B cell (primary cell): ENCODE data around the gene DERA. TPM values are rescaled to one million over a fixed set of nuclear protein-coding genes. Genes with fewer than 3 reads are reported as not detected.

Source experiments
- ATAC-seq: fragments of 200-7000 bp; cut with Tn5 transposase; one replicate; pipeline ENCODE4 v1.10.0; 2021; ENCODE audit warnings: low read depth, mild to moderate bottlenecking, moderate number of reproducible peaks, moderate library complexity
- CTCF ChIA-PET: fragments of 350-600 bp; sonication (Branson Sonifier 250); formaldehyde crosslinking; loops from one replicate; lab custom pipeline; 2021; ENCODE audit warnings: antibody characterized with exemption, inconsistent platforms; lab: Charles Lee
- POLR2A ChIA-PET: fragments of 350-600 bp; sonication (Branson Sonifier 250); formaldehyde crosslinking; loops from one replicate; lab custom pipeline; 2021; ENCODE audit warnings: antibody characterized with exemption; lab: Charles Lee
- DNase-seq: peaks from one replicate; pipeline ENCODE4 v3.0.0; 2013
- H2AFZ ChIP-seq: 2 replicates; pipeline ENCODE4 v1.6.1; 2012; ENCODE audit warnings: mild to moderate bottlenecking, low read depth, low read length; ENCODE audit not compliant: insufficient read depth, poor library complexity, severe bottlenecking
- H3K27ac ChIP-seq, 2 donors: 1 replicate in 1 of 2; 2 replicates in 1 of 2; pipeline ENCODE4 v1.5.1; 2012 to 2013; ENCODE audit warnings: low read length in 2 of 2, mild to moderate bottlenecking in 2 of 2, moderate library complexity in 1 of 2
- H3K27me3 ChIP-seq, 4 experiments: fragments of 200-600 bp in 1 of 4; sonication (generic) in 1 of 4; replicated peaks in 1 of 4; 1 replicate in 2 of 4; 2 replicates in 2 of 4; pipeline versions ENCODE4 v1.6.1 to v1.7.0; 2013 to 2016; ENCODE audit warnings: low read length in 3 of 4, mild to moderate bottlenecking in 2 of 4, mixed read lengths in 1 of 4, moderate library complexity in 1 of 4; ENCODE audit not compliant: insufficient read depth in 4 of 4, control insufficient read depth in 3 of 4; ENCODE audit errors: control extremely low read depth in 1 of 4
- H3K36me3 ChIP-seq, 2 experiments: replicated peaks in 1 of 2; 1 replicate in 1 of 2; 2 replicates in 1 of 2; pipeline versions ENCODE4 v1.6.1 to v1.7.1; 2013; ENCODE audit warnings: low read length in 1 of 2; ENCODE audit not compliant: insufficient read depth in 2 of 2, control insufficient read depth in 1 of 2; ENCODE audit errors: control extremely low read depth in 1 of 2, extremely low read depth in 1 of 2
- H3K4me1 ChIP-seq, 2 donors: fragments of 200-600 bp in 1 of 2; sonication (generic) in 1 of 2; 1 replicate in 1 of 2; 2 replicates in 1 of 2; pipeline versions ENCODE4 v1.5.1 to v1.6.1; 2013 to 2017; ENCODE audit warnings: low read length in 2 of 2; ENCODE audit not compliant: control insufficient read depth in 2 of 2, insufficient read depth in 2 of 2
- H3K4me2 ChIP-seq: replicated peaks from 2 replicates; pipeline ENCODE3; 2012; ENCODE audit warnings: mild to moderate bottlenecking, low read depth, low read length; ENCODE audit not compliant: poor library complexity, severe bottlenecking
- H3K4me3 ChIP-seq, 5 experiments: fragments of 200-600 bp in 1 of 5; sonication (generic) in 1 of 5; 1 replicate in 3 of 5; 2 replicates in 2 of 5; pipeline versions ENCODE4 v1.5.1 to v1.7.0; 2011 to 2016; ENCODE audit warnings: low read length in 4 of 5, mild to moderate bottlenecking in 4 of 5, low read depth in 2 of 5, control low read depth in 1 of 5, moderate library complexity in 1 of 5; ENCODE audit not compliant: insufficient read depth in 1 of 5; ENCODE audit errors: control extremely low read depth in 1 of 5, extremely low read depth in 1 of 5
- H3K79me2 ChIP-seq: fragments of 200-600 bp; sonication (generic); one replicate; pipeline ENCODE4 v1.6.0; 2016; ENCODE audit warnings: low read length; ENCODE audit not compliant: control insufficient read depth, insufficient read depth
- H3K9ac ChIP-seq: fragments of 200-600 bp; sonication (generic); 2 replicates; pipeline ENCODE4 v1.6.1; 2017; ENCODE audit warnings: mild to moderate bottlenecking, low read length, moderate library complexity
- H3K9me3 ChIP-seq, 3 donors: one replicate each; pipeline versions ENCODE4 v1.6.1 to v1.7.1; 2013; ENCODE audit warnings: low read length in 2 of 3; ENCODE audit not compliant: control insufficient read depth in 2 of 3, insufficient read depth in 1 of 3; ENCODE audit errors: control extremely low read depth in 1 of 3
- H4K20me1 ChIP-seq: 2 replicates; pipeline ENCODE4 v1.6.0; 2012; ENCODE audit warnings: mild to moderate bottlenecking, low read length; ENCODE audit not compliant: insufficient read depth, control insufficient read depth, poor library complexity, severe bottlenecking
- H3K27ac Mint-ChIP-seq: one replicate; pipeline ENCODE4 v1.8.0; 2021; ENCODE audit warnings: mixed read lengths
- H3K27me3 Mint-ChIP-seq: one replicate; pipeline ENCODE4 v1.8.0; 2021; ENCODE audit warnings: mixed read lengths
- H3K4me1 Mint-ChIP-seq: one replicate; pipeline ENCODE4 v1.8.0; 2021; ENCODE audit warnings: mixed read lengths
- H3K4me3 Mint-ChIP-seq: one replicate; pipeline ENCODE4 v1.8.0; 2021; ENCODE audit warnings: mixed read lengths
- H3K9me3 Mint-ChIP-seq: one replicate; pipeline ENCODE4 v1.8.0; 2022; ENCODE audit warnings: mixed read lengths; ENCODE audit not compliant: insufficient read depth
- EZH2 ChIP-seq: IDR thresholded peaks from 2 replicates; pipeline ENCODE4 v1.6.1; 2012; ENCODE audit warnings: borderline replicate concordance, low read depth, mild to moderate bottlenecking, moderate library complexity, low read length; ENCODE audit not compliant: insufficient read depth, poor library complexity, severe bottlenecking
- WGBS: methylation state at CpG from one replicate; pipeline ENCODE4 v1.1.5; 2013; ENCODE audit warnings: missing lambda C conversion rate; ENCODE audit not compliant: insufficient coverage; 5-methylcytosine and 5-hydroxymethylcytosine counted together
- intact Hi-C: fragments of 100-400 bp; cut with micrococcal nuclease; formaldehyde crosslinking; loops from one replicate; pipeline ENCODE4 v1.10.0; 2022
- polyA plus RNA-seq: library from polyadenylated mRNA; depleted of rRNA; stranded (reverse); fragments of >200 nt; gene quantifications from 2 replicates; pipeline ENCODE4 v1.2.3, GENCODE V29; 2012
- total RNA-seq, 2 donors: library from RNA; stranded (reverse); fragments of 120-200 nt in 1 of 2; gene quantifications; 1 replicate in 1 of 2; 2 replicates in 1 of 2; pipeline versions ENCODE4 v1.2.3 to v1.2.4, GENCODE V29; 2013 to 2022
- TF ChIP-seq, protein P1 (sequence below): fragments of 200-600 bp; IDR thresholded peaks from one replicate; pipeline ENCODE4 v1.8.0; 2022; ENCODE audit warnings: antibody characterized with exemption, mild to moderate bottlenecking

The DERA gene
- total and polyA plus RNA-seq, 2 donors (not counting 1 experiment from before 2014, with no cell fraction given): 9.4 to 20.5 TPM

DNA sequence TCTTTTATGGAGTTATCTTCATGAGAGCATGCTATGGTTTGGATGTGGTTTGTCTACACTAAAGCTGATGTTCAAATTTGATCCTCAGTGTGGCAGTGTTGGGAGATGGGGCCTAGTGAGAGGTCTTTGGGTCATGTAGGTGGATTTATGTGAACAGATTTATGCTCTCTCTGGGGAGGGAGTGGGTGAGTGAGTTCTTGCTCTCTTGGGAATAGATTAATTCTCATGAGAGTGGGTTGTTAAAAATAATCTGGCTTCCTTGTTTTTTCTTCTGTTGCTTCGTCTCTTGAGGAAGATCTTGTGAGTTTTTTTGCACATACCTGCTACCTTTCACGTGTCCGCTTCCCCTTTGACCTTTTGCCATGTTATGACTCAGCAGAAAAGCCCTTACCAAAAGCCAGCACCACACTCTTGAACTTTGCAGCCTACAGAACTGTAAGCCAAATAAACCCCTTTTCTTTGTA is 20.5 kb downstream of the DERA start:
- peaks cover 17% of the 10 kb centered on the region for H3K79me2 ChIP-seq
- H2AFZ ChIP-seq: no peak overlapping the region
- Mint-ChIP-seq H3K27me3 (no peaks in the 10 kb centered on the region), H3K4me3 (peak overlapping the region; percentile 48), H3K9me3 (peaks cover 2% of the 10 kb centered on the region), H3K4me1 (peaks cover 18% of the 10 kb centered on the region), H3K27ac (peak overlapping the region; percentile 78)
- H4K20me1 ChIP-seq: peaks cover 2% of the 10 kb centered on the region
- POLR2A ChIA-PET: no interaction called here
- intact Hi-C loops: loop anchor here (2.0 kb wide), 1 partner anchor 21 kb away; the partner anchor contains the start of gene DERA
- no peak overlapping the region for H3K4me2 ChIP-seq
- CTCF ChIA-PET: interaction anchor here (0.8 kb wide), 1 partner anchor 21 kb away, joined by 3 read pairs; the partner anchor contains the start of gene DERA
- H3K4me1 ChIP-seq: peaks cover 11 to 13% of the 10 kb centered on the region in 2 donors
- H3K36me3 ChIP-seq: peaks cover 0 to 5% of the 10 kb centered on the region in 2 experiments
- TF ChIP-seq EZH2: no peak
- TF ChIP-seq, protein P1, sequence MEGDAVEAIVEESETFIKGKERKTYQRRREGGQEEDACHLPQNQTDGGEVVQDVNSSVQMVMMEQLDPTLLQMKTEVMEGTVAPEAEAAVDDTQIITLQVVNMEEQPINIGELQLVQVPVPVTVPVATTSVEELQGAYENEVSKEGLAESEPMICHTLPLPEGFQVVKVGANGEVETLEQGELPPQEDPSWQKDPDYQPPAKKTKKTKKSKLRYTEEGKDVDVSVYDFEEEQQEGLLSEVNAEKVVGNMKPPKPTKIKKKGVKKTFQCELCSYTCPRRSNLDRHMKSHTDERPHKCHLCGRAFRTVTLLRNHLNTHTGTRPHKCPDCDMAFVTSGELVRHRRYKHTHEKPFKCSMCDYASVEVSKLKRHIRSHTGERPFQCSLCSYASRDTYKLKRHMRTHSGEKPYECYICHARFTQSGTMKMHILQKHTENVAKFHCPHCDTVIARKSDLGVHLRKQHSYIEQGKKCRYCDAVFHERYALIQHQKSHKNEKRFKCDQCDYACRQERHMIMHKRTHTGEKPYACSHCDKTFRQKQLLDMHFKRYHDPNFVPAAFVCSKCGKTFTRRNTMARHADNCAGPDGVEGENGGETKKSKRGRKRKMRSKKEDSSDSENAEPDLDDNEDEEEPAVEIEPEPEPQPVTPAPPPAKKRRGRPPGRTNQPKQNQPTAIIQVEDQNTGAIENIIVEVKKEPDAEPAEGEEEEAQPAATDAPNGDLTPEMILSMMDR: peak; percentile 56
- no peak overlapping the region for H3K4me3 ChIP-seq
- H3K9me3 ChIP-seq: peaks cover 0 to 3% (median 0%) of the 10 kb centered on the region in 3 donors
- H3K27ac ChIP-seq: no peak overlapping the region
- no peak overlapping the region for H3K9ac ChIP-seq
- 50% methylated on average over 2 of the region's 3 CpGs for WGBS
- ATAC-seq: peak; percentile 99
- peak; percentile 76 for DNase-seq
- no peaks in the 10 kb centered on the region for H3K27me3 ChIP-seq

DNA sequence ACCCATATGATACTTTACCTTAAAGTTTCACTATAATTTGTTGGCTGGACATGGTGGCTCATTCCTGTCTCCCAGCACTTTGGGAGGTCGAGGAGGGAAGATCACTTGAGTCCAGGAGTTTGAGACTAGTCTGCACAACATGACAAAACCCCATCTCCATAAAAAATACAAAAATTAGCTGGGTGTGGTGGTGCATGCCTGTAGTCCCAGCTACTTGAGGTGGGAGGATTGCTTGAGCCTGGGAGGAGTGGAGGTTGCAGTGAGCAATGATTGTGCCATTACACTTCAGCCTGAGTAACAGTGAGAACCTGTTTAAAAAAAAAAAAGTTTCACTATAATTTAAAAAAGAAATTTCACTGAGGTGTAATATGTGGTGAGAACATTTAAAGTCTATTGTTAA is 21.2 kb downstream of the DERA start:
- peaks cover 0 to 3% (median 0%) of the 10 kb centered on the region in 3 donors for H3K9me3 ChIP-seq
- Mint-ChIP-seq H3K27ac (no peak overlapping the region), H3K27me3 (no peaks in the 10 kb centered on the region), H3K4me3 (no peak overlapping the region), H3K4me1 (peaks cover 19% of the 10 kb centered on the region), H3K9me3 (peaks cover 2% of the 10 kb centered on the region)
- H3K79me2 ChIP-seq: peaks cover 21% of the 10 kb centered on the region
- TF ChIP-seq EZH2: no peak
- TF ChIP-seq, protein P1: no peak
- no peak overlapping the region for H2AFZ ChIP-seq
- ChIA-PET CTCF (no interaction called here), POLR2A (no interaction called here)
- no peak overlapping the region for H3K9ac ChIP-seq
- DNase-seq: no peak
- H3K4me1 ChIP-seq: peaks cover 11 to 13% of the 10 kb centered on the region in 2 donors
- intact Hi-C loops: no loop called here
- H3K4me2 ChIP-seq: no peak overlapping the region
- no peaks in the 10 kb centered on the region for H3K27me3 ChIP-seq
- ATAC-seq: no peak
- peaks cover 0 to 5% of the 10 kb centered on the region in 2 experiments for H3K36me3 ChIP-seq
- no peak overlapping the region for H3K4me3 ChIP-seq
- H3K27ac ChIP-seq: no peak overlapping the region
- no CpG with 5 or more reads among the region's 1 CpG for WGBS
- H4K20me1 ChIP-seq: no peaks in the 10 kb centered on the region
